Glomerular visceral epithelial cell (primary cell): ENCODE data around the gene FAF1.
"Not testable (repeated sequence)": the region's sequence is repeated elsewhere in the genome, so short reads cannot be mapped to it uniquely, and the experiment has no call there.

ENCODE experiments used
- DNase-seq: peaks from one replicate; pipeline ENCODE4 v3.0.0-alpha.2; 2016; ENCODE audit errors: extremely low spot score

Gene FAF1

DNA sequence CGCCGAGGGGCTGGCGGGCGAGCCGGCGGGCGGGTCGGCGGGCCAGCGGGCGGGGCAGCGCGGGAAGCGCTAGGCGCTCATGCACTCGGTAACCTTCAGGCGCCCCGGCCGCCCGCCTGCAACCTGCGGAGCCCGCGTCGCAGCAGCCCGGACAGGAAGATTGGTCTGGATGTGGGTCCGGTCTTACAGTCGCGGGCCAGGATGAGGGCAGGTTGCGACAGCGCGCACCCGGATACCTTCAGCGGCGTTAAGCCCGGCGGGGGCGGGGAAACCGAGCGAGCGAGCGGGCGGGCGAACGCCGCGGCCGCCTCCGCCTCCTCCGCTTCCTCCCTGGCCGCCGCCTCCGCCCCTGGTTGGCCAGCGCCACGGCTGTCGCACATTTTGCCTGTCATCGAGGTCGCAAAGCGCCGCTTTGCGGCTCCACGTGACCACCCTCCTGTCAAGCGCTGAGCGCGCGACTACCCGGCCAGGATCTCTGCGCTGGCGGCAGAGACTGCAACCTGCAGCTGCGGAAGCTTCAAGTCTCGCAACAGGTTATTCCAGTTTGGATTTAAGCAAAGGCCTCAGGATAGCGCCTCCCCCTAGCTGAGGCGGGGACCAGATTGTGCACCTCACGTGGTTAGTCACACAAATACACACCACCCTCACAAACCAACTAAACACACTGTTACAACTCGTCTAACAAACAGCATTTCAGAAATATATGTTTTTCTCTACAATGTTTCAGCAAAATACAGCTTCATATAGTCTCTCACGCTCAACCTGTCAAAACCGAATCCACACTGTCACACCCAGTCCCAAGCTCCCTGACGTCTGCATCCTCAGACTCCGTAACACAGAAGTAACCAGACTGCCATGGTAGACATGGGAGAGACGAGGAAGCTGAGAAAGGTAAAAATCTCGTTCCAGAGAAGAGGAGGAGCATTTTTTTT, at the start of gene FAF1:
TSS of gene FAF1 (minus strand) at position 355 of the 932 bp plus-strand sequence. CDS start 456 bp downstream, outside the sequence.
- DNase-seq, result peak; percentile 97

DNA sequence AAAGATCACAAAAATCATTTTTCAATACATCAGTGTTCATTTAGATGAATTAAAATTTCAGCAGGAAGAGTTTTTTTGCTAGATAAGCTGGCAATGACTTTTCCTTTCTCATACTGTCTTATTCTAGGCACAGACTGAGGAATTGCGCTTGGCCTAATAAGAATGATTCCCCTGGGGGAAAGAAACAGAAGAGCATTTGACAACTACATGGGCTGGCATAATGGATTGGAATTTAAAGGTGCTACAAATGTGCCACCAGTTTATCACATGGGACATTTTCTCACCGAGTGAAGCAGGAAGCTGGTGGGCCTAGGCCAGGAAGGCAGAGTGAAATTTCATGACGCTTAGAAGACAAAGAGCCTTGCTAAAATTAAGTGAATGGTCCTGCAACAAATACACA, 49.3 kb upstream of the FAF1 start:
- no peak for DNase-seq

GRCh38 chr1:51005549-51005948, 45.5 kb upstream of the FAF1 start:
- DNase-seq, result not testable (repeated sequence)

- no peak for DNase-seq
These were observed 42.4 kb upstream of the FAF1 start for GRCh38 chr1:51002516-51002915.

DNA sequence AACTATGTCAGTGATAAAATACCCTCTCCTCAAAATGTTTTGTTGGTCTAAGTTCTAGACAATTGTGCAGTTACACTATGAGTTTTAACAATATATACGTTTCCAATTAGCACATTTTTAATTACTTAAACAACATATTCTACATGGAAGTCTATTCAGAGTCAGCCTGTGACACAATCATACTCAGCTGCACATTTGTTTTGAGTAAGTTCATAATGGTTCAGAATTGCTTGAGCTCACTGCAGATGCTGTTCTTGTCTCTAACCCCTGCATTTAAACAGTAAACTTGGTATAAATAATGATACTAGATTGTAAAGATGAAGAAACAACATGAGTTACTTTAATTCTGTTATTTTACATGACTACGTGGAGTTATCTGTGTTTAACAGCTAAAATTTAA, 40.6 kb upstream of the FAF1 start:
- DNase-seq, result no peak

GRCh38 chr1:51000160-51000559, 40.1 kb upstream of the FAF1 start:
- no peak for DNase-seq

GRCh38 chr1:50999375-50999774, 39.3 kb upstream of the FAF1 start:
- not testable (repeated sequence) for DNase-seq

DNA sequence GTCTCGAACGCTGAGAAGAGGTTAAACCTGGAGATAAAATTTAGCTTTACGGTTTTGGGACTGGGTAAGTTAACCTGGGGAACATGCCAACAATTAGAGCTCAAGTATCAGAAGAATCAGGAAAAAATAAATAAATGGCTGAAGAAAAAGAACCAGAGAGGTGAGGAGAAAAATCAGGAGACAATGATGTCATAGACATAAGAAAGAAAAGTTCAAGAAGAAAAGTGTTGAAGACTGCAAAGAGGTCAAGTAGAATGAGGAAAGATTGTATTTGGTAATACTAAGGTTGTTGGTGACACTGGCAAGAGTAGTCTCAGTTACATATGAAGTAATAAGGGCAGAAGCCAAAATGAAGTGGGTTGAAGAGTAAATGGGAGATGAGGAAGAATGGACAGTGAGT, 36.0 kb upstream of the FAF1 start:
- no peak for DNase-seq

- no peak for DNase-seq
These were observed 35.6 kb upstream of the FAF1 start for GRCh38 chr1:50995651-50996050.

GRCh38 chr1:50994997-50995396, 34.9 kb upstream of the FAF1 start:
- no peak for DNase-seq

- no peak for DNase-seq
These were observed 33.6 kb upstream of the FAF1 start for GRCh38 chr1:50993645-50994044.

DNA sequence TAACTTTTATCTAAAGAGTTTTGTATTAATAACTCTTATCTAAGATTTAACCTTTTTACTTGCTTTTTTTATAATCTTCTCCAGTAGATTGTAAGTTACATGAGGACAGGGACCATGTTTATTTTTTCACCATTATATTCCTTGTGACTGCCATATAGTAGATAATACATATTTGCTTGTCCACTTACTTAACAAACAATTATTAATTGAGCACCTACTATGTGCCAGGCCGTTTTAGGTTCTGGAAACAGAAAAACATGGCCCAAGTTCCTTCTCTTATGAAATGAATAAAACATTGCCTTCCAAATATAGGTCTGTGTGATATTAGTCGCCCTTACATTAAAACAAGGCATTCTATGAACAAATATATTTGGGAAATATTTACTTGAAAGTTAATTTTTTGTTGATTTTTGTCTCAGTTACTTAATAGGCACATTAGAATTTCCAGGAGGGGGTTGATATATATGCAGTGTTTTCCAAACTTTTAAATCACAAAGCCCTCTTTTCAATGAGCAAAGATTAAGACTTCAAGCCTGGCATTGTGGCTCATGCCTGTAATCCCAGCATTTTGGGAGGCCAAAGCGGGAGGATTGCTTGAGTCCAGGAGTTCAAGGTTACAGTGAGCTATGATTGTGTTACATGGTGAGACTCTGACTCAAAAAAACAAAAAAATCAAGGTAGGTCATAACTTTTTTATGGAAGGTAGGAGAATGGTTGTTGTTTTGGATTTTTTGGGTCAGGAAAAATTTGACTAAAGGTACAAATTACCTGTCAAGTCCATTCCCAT, 32.7 kb upstream of the FAF1 start:
- DNase-seq, result no peak

GRCh38 chr1:50989694-50990093, 29.6 kb upstream of the FAF1 start:
- no peak for DNase-seq

DNA sequence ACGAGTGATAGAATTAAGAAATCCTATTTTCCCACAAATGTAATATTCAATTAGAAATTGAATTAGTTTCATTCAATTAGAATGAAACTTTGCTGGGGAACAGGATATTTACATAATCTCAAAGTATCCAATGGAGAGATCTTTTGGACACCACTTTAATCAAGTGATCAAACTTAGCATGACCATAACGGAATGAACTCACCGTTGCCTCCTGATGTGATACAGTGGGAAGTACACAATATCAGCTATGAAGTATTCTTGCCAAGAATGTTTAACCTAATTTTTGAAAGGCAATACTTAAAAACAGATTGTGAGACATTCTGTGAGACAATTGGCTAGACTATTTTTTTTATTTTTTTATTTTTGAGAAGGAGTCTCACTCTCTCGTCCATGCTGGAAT, 26.6 kb upstream of the FAF1 start:
- DNase-seq, result no peak

DNA sequence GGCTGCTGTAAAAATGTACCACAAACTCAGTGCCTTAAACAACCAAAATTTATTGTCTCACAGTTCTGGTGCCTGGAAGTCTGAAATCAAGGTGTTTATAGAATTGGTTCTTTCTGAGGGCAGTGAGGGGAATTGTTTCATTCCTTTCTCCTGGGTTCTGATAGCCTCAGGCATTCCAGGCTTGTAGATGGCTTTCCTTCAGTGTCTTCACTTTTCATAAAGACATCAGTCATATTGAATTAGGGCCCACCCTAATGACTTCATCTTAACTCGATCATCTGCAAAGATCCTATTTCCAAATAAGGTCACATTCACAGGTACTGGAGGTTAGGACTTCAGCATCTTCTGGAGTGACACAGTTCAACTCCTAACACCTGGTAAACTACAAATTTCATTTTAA, 25.0 kb upstream of the FAF1 start:
- DNase-seq, result no peak

GRCh38 chr1:50983219-50983802, 23.2 kb upstream of the FAF1 start:
- DNase-seq, result no peak

DNA sequence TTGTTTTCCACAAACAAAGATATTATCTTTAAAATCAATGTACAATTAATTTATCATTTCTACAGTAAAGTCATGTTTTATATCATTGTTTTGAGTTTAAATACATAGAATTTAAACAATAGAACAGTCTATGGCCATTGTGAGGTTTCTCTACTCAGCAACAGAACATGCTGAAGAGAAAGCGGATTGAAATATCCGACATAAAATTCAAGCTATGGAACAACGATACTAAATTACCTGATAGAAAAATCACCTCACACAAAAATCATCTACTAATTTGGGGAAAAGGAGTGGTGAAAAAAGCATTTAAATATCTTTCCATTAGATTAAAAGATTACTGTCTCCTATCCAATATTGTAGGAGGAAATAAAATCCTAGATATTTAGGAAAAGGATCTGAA, 22.5 kb upstream of the FAF1 start:
- DNase-seq, result no peak

- no peak for DNase-seq
These were observed 21.7 kb upstream of the FAF1 start for GRCh38 chr1:50981741-50982140.

GRCh38 chr1:50980505-50980904, 20.4 kb upstream of the FAF1 start:
- DNase-seq, result no peak

DNA sequence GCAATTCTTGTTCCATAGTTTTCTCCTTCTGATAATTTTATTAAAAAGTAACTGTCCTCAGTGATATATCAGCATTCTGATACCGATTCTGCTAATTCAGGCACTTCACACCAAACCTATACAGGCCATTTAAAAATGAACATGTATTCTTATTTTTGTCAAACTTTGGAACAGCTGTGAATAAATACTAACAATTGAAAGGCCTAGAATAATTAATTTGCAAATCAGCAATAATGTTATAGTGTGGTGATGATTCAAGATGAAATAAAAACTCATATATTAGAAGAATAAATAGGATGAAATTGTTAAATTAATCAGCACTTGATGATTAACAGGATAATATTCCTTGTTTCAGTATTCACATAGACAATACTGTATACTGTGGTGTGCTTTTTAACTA, 19.9 kb upstream of the FAF1 start:
- no peak for DNase-seq

DNA sequence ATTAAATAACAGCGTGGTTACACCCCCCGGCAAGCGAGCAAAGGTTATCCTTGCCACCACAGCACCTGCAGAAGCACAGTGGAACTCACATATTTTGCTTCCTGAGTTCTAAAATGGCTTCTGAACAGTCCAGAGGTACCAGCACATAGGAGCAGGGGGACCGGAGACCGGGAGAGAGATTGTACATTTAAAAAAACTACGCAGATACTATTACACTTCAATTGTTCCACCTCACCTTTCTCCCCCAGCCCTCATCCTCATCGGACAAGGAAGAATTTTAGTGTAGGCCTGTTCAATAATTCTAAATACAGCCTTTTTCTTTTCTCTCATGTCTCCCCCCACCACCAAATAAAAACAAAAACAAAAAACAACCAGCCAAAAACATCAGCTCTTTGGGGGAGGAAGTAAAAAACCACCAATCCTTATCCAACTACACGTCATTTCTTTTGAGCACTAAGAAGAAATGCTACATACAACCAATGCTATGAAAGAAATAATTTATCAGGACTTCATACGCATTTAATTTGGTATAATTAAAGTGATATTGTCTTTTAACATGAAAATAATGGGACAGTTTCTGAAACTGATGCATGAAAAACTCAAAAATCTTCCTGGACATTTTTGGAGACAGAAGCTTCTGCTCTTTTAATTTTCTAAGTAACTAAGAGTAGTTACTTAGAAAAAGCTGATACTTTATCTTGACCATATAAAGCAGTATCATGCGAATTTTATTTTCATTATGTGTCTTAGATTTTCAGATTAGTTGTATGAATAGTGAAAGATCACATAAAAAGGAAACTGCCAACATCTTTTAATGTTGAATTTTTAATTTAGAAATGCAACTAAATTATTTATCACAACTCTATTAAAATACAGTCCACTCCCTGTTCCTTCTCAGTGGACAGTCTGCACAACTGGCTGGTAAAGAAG, 19.1 kb upstream of the FAF1 start:
- peak; percentile 62 for DNase-seq
